ENCODE data around the gene KDELR3.

- TF ChIP-seq CTCF (conservative IDR thresholded peaks at IDR 0.05; ENCODE audit: low read length) (no peak), EZH2phosphoT487 (IDR thresholded peaks at IDR 0.05; ENCODE audit: borderline replicate concordance, low read depth, low read length) (no peak)
Observed at GRCh38 chr22:38469306-38469781, 1.4 kb downstream of the KDELR3 start.

Data from OCI-LY7 (cell line).